Sigmoid colon (tissue), 7 donors: Measurements from ENCODE around the gene NOL12. TPM values are rescaled to one million over a fixed set of nuclear protein-coding genes. Genes with fewer than 3 reads are reported as not detected.
A peak's percentile ranks its signal among the peaks of the same experiment; 100 is the strongest.

Experiments used
- DNase-seq: peaks from one replicate; pipeline ENCODE4 v3.0.0-alpha.2; 2019
- H3K27ac ChIP-seq, 4 donors: fragments of 200-600 bp; sonication (generic); one replicate each; pipeline ENCODE4 v1.5.1; 2016 to 2019; ENCODE audit warnings: mild to moderate bottlenecking in 1 of 4
- H3K27me3 ChIP-seq, 3 donors: fragments of 200-600 bp; sonication (generic); one replicate each; pipeline ENCODE4 v1.5.1; 2019; ENCODE audit warnings: mild to moderate bottlenecking in 1 of 3
- H3K36me3 ChIP-seq, 4 donors: fragments of 200-600 bp; sonication (generic); one replicate each; pipeline ENCODE4 v1.5.1; 2016 to 2019
- H3K4me1 ChIP-seq, 4 donors: fragments of 200-600 bp; sonication (generic); one replicate each; pipeline ENCODE4 v1.5.1; 2017 to 2019
- H3K4me3 ChIP-seq, 4 donors: fragments of 200-600 bp; sonication (generic); one replicate each; pipeline ENCODE4 v1.5.1; 2017 to 2019; ENCODE audit warnings: mild to moderate bottlenecking in 2 of 4, moderate library complexity in 1 of 4
- H3K9me3 ChIP-seq, 4 donors: fragments of 200-600 bp in 3 of 4; sonication (generic) in 3 of 4; one replicate each; pipeline versions ENCODE4 v1.5.1 to v1.6.1; 2013 to 2019
- EP300 ChIP-seq, 4 donors: sonication (generic); formaldehyde crosslinking; IDR thresholded peaks; one replicate each; pipeline ENCODE4 v1.6.1; 2017; ENCODE audit warnings: antibody characterized with exemption in 4 of 4
- POLR2A ChIP-seq, 2 donors: fragments of 450-650 bp; IDR thresholded peaks; one replicate each; pipeline ENCODE4 v1.6.1; 2016; ENCODE audit warnings: antibody characterized with exemption in 2 of 2, mild to moderate bottlenecking in 2 of 2, moderate library complexity in 2 of 2
- POLR2AphosphoS5 ChIP-seq, 4 donors: sonication (generic); formaldehyde crosslinking; IDR thresholded peaks; one replicate each; pipeline ENCODE4 v1.6.1; 2017; ENCODE audit warnings: antibody characterized with exemption in 4 of 4
- WGBS, 2 donors: extraction: QIAGEN DNeasy Blood & Tissue Kit; methylation state at CpG; one replicate each; pipeline ENCODE4 v1.1.7; 2013; 5-methylcytosine and 5-hydroxymethylcytosine counted together
- intact Hi-C: fragments of 100-400 bp; cut with DNase I; formaldehyde crosslinking; loops from one replicate; pipeline ENCODE4 v1.15.1; 2023
- polyA plus RNA-seq, 3 donors: library from polyadenylated mRNA; stranded (reverse); fragments of 200-250 nt; gene quantifications; one replicate each; pipeline ENCODE4 v1.2.3, GENCODE V29; 2013
- total RNA-seq, 4 donors: library from RNA; depleted of rRNA; stranded (reverse); fragments of >200 nt; gene quantifications; one replicate each; pipeline ENCODE4 v1.1.0, GENCODE V29; 2016
- TF ChIP-seq, protein P1 (sequence below), 4 experiments: fragments of 450-650 bp in 3 of 4; fragments of 200-600 bp in 1 of 4; IDR thresholded peaks; one replicate each; pipeline ENCODE4 v1.5.1; 2016 to 2019; ENCODE audit warnings: antibody characterized with exemption in 4 of 4, mild to moderate bottlenecking in 3 of 4, moderate library complexity in 2 of 4
- donor health status: healthy with polysubstance abuse.
- donor health status: Bipolar disorder and iron deficiency.
- donor health status: healthy.

Gene NOL12
- total and polyA plus RNA-seq, 7 donors: 10.7 to 41.4 (median 28.2) TPM

DNA sequence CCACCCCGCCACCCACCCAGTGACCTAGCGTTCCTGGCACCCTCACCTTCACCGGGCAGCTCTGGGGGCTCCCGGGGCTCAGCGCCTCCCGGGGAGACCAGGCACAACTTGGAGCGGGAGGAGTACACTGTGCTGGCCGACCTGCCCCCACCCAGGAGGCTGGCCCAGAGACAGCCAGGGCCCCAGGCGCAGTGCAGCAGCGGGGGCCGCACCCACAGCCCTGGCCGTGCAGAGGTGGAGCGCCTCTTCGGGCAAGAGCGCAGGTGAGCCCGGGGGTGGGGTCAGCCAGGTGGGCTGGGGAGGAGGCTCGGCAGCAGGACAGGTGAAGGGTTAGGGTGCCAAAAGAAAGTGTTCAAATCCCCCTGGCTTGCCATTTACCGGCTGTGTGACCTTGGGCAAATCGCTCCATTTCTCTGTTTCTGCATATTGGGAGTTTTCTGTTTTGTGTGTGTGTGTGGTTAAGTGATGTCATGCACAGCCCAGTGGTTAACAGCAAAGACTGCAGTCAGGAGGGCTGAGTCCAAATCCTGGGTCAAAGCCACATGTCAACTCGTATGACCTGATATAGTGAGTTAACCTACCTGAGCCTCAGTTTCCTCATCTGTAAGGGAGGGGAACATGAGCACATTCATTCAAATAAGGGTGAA is 40.2 kb downstream of the NOL12 start:
- Histone ChIP-seq H3K4me3 (no peak overlapping the region), H3K27ac (no peak overlapping the region), H3K9me3 (no peaks in the 10 kb centered on the region), H3K4me1 (peaks cover 0 to 10% (median 2%) of the 10 kb centered on the region in 4 donors), H3K27me3 (no peaks in the 10 kb centered on the region), H3K36me3 (no peaks in the 10 kb centered on the region)
- intact Hi-C loops: no loop called here
- TF ChIP-seq, protein P1, sequence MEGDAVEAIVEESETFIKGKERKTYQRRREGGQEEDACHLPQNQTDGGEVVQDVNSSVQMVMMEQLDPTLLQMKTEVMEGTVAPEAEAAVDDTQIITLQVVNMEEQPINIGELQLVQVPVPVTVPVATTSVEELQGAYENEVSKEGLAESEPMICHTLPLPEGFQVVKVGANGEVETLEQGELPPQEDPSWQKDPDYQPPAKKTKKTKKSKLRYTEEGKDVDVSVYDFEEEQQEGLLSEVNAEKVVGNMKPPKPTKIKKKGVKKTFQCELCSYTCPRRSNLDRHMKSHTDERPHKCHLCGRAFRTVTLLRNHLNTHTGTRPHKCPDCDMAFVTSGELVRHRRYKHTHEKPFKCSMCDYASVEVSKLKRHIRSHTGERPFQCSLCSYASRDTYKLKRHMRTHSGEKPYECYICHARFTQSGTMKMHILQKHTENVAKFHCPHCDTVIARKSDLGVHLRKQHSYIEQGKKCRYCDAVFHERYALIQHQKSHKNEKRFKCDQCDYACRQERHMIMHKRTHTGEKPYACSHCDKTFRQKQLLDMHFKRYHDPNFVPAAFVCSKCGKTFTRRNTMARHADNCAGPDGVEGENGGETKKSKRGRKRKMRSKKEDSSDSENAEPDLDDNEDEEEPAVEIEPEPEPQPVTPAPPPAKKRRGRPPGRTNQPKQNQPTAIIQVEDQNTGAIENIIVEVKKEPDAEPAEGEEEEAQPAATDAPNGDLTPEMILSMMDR (IDR thresholded peaks at IDR 0.05): no peak
- TF ChIP-seq POLR2AphosphoS5 (IDR thresholded peaks at IDR 0.05) (no peak), EP300 (IDR thresholded peaks at IDR 0.05) (no peak), POLR2A (IDR thresholded peaks at IDR 0.05) (no peak)
- no peak for DNase-seq
- 85 to 93% methylated on average over 20 of the region's 20 CpGs for WGBS, 2 donors

DNA sequence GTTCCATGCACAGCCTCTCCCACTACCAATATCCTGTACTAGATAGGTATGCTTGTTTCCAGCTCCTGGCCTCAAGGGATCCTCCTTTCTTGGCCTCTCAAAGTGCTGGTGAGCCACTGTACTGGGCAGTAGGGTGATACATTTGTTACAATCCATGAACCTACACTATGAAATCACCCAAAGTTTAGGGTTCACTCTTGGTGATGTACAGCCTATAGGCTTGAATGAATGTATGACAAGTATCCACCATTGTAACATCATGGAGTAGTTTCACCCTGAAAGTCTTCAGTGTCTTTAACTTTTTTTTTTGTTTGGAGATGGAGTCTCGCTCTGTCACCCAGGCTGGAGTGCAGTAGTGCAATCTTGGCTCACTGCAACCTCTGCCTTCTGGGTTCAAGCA is 42.5 kb downstream of the NOL12 start:
- TF ChIP-seq POLR2AphosphoS5 (IDR thresholded peaks at IDR 0.05) (no peak), EP300 (IDR thresholded peaks at IDR 0.05) (no peak), POLR2A (IDR thresholded peaks at IDR 0.05) (no peak)
- TF ChIP-seq, protein P1 (IDR thresholded peaks at IDR 0.05): no peak
- H3K4me1 ChIP-seq: peaks cover 0 to 10% (median 2%) of the 10 kb centered on the region in 4 donors
- intact Hi-C loops: no loop called here

DNA sequence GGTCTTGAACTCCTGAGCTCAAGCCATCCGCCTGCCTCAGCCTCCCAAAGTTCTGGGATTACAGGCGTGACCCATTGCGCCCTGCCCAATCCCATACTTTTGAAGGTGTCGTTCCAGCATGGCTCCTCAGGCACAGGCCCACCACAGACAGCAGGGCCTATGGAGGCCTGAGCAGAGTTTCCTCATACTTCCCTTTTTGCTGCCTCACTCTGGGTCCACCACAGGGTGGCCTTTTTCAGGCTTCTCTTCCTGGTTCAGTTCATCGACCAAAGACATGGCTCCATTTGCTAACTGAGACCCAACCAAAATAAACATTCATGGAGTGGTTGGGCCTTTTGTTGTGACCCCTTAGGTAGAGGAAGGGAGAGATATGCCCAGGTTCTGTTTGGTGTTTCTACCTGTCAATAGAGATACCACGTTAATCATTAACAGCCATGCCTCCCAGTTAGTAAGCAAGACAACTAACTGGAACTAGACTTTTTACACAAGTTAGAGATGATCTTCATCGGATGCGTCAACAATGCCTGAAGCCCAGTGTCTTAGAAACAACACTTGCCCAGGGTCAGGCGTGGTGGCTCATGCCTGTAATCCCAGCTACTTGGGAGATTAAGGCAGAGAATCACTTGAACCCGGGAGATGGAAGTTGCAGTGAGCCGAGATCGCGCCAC is 45.8 kb downstream of the NOL12 start:
- Histone ChIP-seq H3K9me3 (no peaks in the 10 kb centered on the region), H3K27me3 (no peaks in the 10 kb centered on the region), H3K36me3 (no peaks in the 10 kb centered on the region), H3K4me3 (no peak overlapping the region), H3K4me1 (peaks cover 0 to 10% (median 2%) of the 10 kb centered on the region in 4 donors), H3K27ac (peak overlapping the region in 1 of 4 donors; percentile 3)
- intact Hi-C loops: loop anchor here (2.0 kb wide), 1 partner anchor 41 kb away; no protein-coding TSS in a partner anchor
- WGBS, 2 donors: 27 to 72% methylated on average over 13 of the region's 13 CpGs
- TF ChIP-seq, protein P1 (IDR thresholded peaks at IDR 0.05): peak in 1 of 4 experiments; percentile 18
- no peak for TF ChIP-seq EP300 (IDR thresholded peaks at IDR 0.05)
- no peak for DNase-seq

More for the DNA sequence above, 42.5 kb downstream of the NOL12 start:
- H3K4me3 ChIP-seq: no peak overlapping the region
- H3K27me3 ChIP-seq: no peaks in the 10 kb centered on the region
- H3K27ac ChIP-seq: peak overlapping the region; percentile 16 to 54 (median 30)
- no peaks in the 10 kb centered on the region for H3K9me3 ChIP-seq
- 95 to 100% methylated on average over 1 of the region's 1 CpG for WGBS, 2 donors
- no peaks in the 10 kb centered on the region for H3K36me3 ChIP-seq
- no peak for DNase-seq

DNA sequence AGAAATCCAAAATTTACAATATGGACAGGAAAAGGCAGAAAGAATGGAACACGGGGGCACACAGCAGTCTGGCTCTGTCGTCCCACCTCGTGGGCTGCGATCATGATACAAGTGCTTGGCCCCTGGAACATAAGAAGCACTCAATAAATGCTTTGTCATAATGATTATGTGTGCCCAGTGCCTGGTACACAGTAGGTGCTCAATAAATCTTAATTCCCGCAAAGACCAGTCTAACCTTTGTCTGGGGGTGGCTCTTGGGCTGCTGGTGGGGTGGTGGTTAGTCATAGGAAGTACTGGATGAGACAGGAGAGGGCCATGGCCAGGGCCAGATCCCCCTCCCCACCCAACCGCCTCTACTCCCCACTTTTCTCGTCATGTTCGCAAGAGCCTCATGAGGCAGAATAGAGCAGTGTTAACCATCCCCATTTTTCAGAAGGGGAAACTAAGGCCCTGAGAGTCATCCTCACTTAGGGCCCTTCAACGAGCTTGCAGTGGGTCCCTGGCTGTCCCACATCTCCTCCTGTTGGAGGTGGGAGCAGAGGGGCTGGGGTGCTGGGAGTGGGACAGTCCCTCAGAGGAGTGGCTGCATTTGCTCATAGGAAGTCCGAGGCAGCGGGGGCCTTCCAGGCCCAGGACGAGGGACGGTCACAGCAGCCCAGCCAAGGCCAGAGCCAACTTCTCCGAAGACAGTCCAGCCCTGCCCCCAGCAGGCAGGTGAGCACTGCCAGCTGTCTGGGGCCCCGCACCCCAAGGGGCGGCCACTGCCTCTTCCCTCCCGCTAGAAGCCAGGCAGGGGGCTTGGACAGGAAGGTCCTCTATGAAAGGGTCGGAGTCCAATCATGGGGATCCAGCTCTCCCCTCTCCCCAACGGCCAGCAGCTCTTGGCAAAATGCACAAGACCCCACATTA is 46.8 kb downstream of the NOL12 start:
- Histone ChIP-seq H3K9me3 (no peaks in the 10 kb centered on the region), H3K4me1 (peaks cover 0 to 5% (median under 1%) of the 10 kb centered on the region in 4 donors), H3K4me3 (no peak overlapping the region), H3K36me3 (no peaks in the 10 kb centered on the region), H3K27me3 (no peaks in the 10 kb centered on the region), H3K27ac (no peak overlapping the region)
- TF ChIP-seq POLR2AphosphoS5 (IDR thresholded peaks at IDR 0.05) (no peak), POLR2A (IDR thresholded peaks at IDR 0.05) (no peak), EP300 (IDR thresholded peaks at IDR 0.05) (no peak)
- TF ChIP-seq, protein P1 (IDR thresholded peaks at IDR 0.05): no peak
- intact Hi-C loops: no loop called here
- DNase-seq: no peak
- WGBS, 2 donors: 84% methylated on average over 19 of the region's 19 CpGs
